Middle frontal gyrus (tissue), 1 donor: ENCODE results near the gene VAT1L.
"Not testable (repeated sequence)": the region's sequence is repeated elsewhere in the genome, so short reads cannot be mapped to it uniquely, and the experiment has no call there.

Source experiments
- DNase-seq: peaks from one replicate; pipeline ENCODE4 v3.0.0-alpha.2; 2015; ENCODE audit warnings: low spot score; ENCODE audit errors: extremely low spot score

VAT1L gene

GRCh38 chr16:77989846-77990245 lies 201.5 kb downstream of the VAT1L start:
- DNase-seq, result no peak

GRCh38 chr16:77991701-77992100 lies 203.3 kb downstream of the VAT1L start:
- DNase-seq, result no peak

GRCh38 chr16:77992381-77992780 lies 204.0 kb downstream of the VAT1L start:
- not testable (repeated sequence) for DNase-seq

- DNase-seq, result peak; percentile 42
Measured at GRCh38 chr16:77993111-77993985, 205.0 kb downstream of the VAT1L start.

GRCh38 chr16:77995843-77996455 lies 207.6 kb downstream of the VAT1L start:
- no peak for DNase-seq

GRCh38 chr16:77998350-77999023 lies 210.1 kb downstream of the VAT1L start:
- no peak for DNase-seq

GRCh38 chr16:78001451-78002025 lies 213.2 kb downstream of the VAT1L start:
- DNase-seq, result no peak

- peak; percentile 75 for DNase-seq
Measured at GRCh38 chr16:78002915-78003538, 214.7 kb downstream of the VAT1L start.

GRCh38 chr16:78004517-78004916 lies 216.2 kb downstream of the VAT1L start:
- DNase-seq, result no peak

GRCh38 chr16:78005881-78006280 lies 217.5 kb downstream of the VAT1L start:
- DNase-seq, result no peak

- DNase-seq, result no peak
Measured at GRCh38 chr16:78007121-78007520, 218.8 kb downstream of the VAT1L start.

- no peak for DNase-seq
Measured at GRCh38 chr16:78022347-78023060, 234.1 kb downstream of the VAT1L start, which contains the start of gene CLEC3A. Gene CLEC3A, plus strand, starts transcription at chr16:78022548. Its CDS starts 79 bp downstream, at chr16:78022627.

GRCh38 chr16:78024159-78024558 lies 235.8 kb downstream of the VAT1L start:
- DNase-seq, result no peak

GRCh38 chr16:78025631-78026030 lies 237.3 kb downstream of the VAT1L start:
- DNase-seq, result no peak

- DNase-seq, result no peak
Measured at GRCh38 chr16:78028018-78028417, 239.7 kb downstream of the VAT1L start.
